Esophagus squamous epithelium (tissue), 5 donors: ENCODE data around the gene PPARG. TPM values are rescaled to one million over a fixed set of nuclear protein-coding genes. Genes with fewer than 3 reads are reported as not detected.

Experiments
- DNase-seq: peaks from one replicate; lab custom pipeline; 2025; lab: John Stamatoyannopoulos, UW
- H3K27ac ChIP-seq, 4 donors: fragments of 200-600 bp; sonication (generic); one replicate each; pipeline ENCODE4 v1.5.1; 2016 to 2019; ENCODE audit warnings: mild to moderate bottlenecking in 1 of 4
- H3K27me3 ChIP-seq, 4 donors: fragments of 200-600 bp; sonication (generic); 1 replicate in 3 of 4; 2 replicates in 1 of 4; pipeline versions ENCODE4 v1.5.1 to v1.6.0; 2017 to 2021; ENCODE audit warnings: antibody characterized with exemption in 1 of 4
- H3K36me3 ChIP-seq, 3 donors: fragments of 200-600 bp; sonication (generic); one replicate each; pipeline ENCODE4 v1.5.1; 2016 to 2019
- H3K4me1 ChIP-seq, 3 donors: fragments of 200-600 bp; sonication (generic); one replicate each; pipeline ENCODE4 v1.5.1; 2017 to 2019
- H3K4me3 ChIP-seq, 4 donors: fragments of 200-600 bp; sonication (generic); 1 replicate in 3 of 4; 2 replicates in 1 of 4; pipeline ENCODE4 v1.5.1; 2016 to 2019; ENCODE audit warnings: mild to moderate bottlenecking in 2 of 4, moderate library complexity in 1 of 4
- H3K9me3 ChIP-seq, 3 donors: fragments of 200-600 bp; sonication (generic); one replicate each; pipeline ENCODE4 v1.5.1; 2016 to 2019
- POLR2A ChIP-seq, 4 donors: fragments of 450-650 bp; IDR thresholded peaks; one replicate each; pipeline ENCODE4 v1.6.1; 2017; ENCODE audit warnings: antibody characterized with exemption in 4 of 4, mild to moderate bottlenecking in 4 of 4, moderate library complexity in 3 of 4
- WGBS, 2 donors: methylation state at CpG; one replicate each; pipeline ENCODE4 v1.1.5; 2018; 5-methylcytosine and 5-hydroxymethylcytosine counted together
- intact Hi-C: fragments of 100-400 bp; cut with DNase I; formaldehyde crosslinking; loops from one replicate; pipeline ENCODE4 v1.15.0; 2022
- total RNA-seq, 4 donors: library from RNA; depleted of rRNA; stranded (reverse); fragments of >200 nt; gene quantifications; one replicate each; pipeline ENCODE4 v1.1.0, GENCODE V29; 2016
- TF ChIP-seq, protein P1 (sequence below), 6 experiments: fragments of 450-650 bp in 4 of 6; fragments of 200-600 bp in 2 of 6; sonication (generic) in 2 of 6; IDR thresholded peaks; one replicate each; pipeline ENCODE4 v1.5.1; 2016 to 2019; ENCODE audit warnings: antibody characterized with exemption in 6 of 6, mild to moderate bottlenecking in 4 of 6, moderate library complexity in 4 of 6
- donor health status: DM: yes; HTN: yes; CAD: no.

Gene PPARG
- total RNA-seq, 4 donors from 2014 or later: 6.3 to 13.8 (median 11.4) TPM

DNA sequence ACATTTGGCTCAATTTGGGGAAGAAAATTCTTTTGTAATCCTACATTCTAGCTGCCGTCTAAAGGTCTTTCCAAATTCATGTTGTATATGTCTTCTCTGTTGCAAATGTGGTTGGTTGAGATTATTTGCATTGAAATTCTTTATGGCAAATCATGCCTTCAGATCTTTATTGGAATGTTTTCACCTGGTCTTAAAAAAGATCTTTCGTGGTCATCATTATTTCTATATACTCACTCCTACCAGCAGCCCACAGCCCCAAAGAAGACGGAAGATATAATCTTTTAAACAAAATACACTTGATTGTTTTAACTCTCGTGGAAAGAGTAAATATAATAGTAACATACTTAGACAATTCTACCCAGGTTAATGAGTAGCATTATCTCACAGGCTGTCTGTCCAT is 41.5 kb upstream of the PPARG start:
- intact Hi-C loops: no loop called here
- no peaks in the 10 kb centered on the region for H3K27me3 ChIP-seq
- no peak for DNase-seq
- no peaks in the 10 kb centered on the region for H3K4me1 ChIP-seq
- no peaks in the 10 kb centered on the region for H3K36me3 ChIP-seq
- TF ChIP-seq, protein P1, sequence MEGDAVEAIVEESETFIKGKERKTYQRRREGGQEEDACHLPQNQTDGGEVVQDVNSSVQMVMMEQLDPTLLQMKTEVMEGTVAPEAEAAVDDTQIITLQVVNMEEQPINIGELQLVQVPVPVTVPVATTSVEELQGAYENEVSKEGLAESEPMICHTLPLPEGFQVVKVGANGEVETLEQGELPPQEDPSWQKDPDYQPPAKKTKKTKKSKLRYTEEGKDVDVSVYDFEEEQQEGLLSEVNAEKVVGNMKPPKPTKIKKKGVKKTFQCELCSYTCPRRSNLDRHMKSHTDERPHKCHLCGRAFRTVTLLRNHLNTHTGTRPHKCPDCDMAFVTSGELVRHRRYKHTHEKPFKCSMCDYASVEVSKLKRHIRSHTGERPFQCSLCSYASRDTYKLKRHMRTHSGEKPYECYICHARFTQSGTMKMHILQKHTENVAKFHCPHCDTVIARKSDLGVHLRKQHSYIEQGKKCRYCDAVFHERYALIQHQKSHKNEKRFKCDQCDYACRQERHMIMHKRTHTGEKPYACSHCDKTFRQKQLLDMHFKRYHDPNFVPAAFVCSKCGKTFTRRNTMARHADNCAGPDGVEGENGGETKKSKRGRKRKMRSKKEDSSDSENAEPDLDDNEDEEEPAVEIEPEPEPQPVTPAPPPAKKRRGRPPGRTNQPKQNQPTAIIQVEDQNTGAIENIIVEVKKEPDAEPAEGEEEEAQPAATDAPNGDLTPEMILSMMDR (IDR thresholded peaks at IDR 0.05): no peak
- TF ChIP-seq POLR2A (IDR thresholded peaks at IDR 0.05): no peak
- H3K9me3 ChIP-seq: peaks cover 0 to 10% (median 6%) of the 10 kb centered on the region in 3 donors
- no peak overlapping the region for H3K4me3 ChIP-seq
- 80 to 86% methylated on average over 4 of the region's 4 CpGs for WGBS, 2 donors
- H3K27ac ChIP-seq: no peak overlapping the region

DNA sequence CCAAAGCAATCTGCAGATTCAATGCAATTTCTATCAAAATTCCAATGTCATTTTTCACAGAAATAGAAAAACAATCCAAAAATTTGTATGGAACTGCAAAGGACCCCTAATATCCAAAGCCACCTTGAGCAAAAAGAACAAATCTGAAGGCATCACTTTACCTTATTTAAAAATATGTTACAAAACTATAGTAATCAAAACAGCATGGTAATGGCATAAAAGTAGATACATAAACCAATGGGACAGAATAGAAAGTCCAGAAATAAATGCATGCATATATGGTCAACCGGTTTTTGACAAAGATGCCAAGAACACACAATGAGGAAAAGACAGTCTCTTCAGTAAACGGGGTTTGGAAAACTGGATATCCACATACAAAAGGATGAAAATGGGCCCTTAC is 39.4 kb upstream of the PPARG start:
- Histone ChIP-seq H3K27me3 (no peaks in the 10 kb centered on the region), H3K36me3 (no peaks in the 10 kb centered on the region), H3K9me3 (peaks cover 0 to 10% (median 6%) of the 10 kb centered on the region in 3 donors), H3K4me3 (no peak overlapping the region), H3K4me1 (peaks cover 0 to 9% (median 3%) of the 10 kb centered on the region in 3 donors), H3K27ac (no peak overlapping the region)
- DNase-seq: no peak
- intact Hi-C loops: no loop called here
- no peak for TF ChIP-seq POLR2A (IDR thresholded peaks at IDR 0.05)
- WGBS, 2 donors: 86 to 98% methylated on average over 2 of the region's 2 CpGs

DNA sequence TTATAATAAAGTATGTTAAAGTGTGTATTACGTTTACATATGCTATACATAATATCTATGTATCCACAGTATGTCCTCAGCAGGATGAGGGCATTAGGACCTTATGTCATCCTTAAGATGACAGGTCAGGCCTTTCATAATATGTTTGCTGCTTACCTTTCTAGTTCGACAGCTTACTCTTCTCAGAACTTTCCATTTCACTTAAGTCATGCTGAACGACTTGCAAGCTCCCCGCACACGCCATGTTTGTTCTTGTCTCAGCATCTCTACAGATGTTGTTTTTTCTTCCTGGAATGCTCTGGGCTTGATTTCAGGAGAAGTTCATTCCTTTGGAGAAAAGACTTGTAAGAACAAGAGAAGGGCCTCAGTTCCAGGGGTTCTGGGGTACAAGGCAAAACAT is 36.0 kb upstream of the PPARG start:
- intact Hi-C loops: no loop called here
- H3K9me3 ChIP-seq: peaks cover 0 to 10% (median 6%) of the 10 kb centered on the region in 3 donors
- DNase-seq: no peak
- no peak overlapping the region for H3K27ac ChIP-seq
- 40 to 65% methylated on average over 5 of the region's 5 CpGs for WGBS, 2 donors
- no peak for TF ChIP-seq POLR2A (IDR thresholded peaks at IDR 0.05)
- TF ChIP-seq, protein P1 (IDR thresholded peaks at IDR 0.05): no peak
- peaks cover 0 to 9% (median 3%) of the 10 kb centered on the region in 3 donors for H3K4me1 ChIP-seq
- no peak overlapping the region for H3K4me3 ChIP-seq
- H3K36me3 ChIP-seq: no peaks in the 10 kb centered on the region
- H3K27me3 ChIP-seq: no peaks in the 10 kb centered on the region

DNA sequence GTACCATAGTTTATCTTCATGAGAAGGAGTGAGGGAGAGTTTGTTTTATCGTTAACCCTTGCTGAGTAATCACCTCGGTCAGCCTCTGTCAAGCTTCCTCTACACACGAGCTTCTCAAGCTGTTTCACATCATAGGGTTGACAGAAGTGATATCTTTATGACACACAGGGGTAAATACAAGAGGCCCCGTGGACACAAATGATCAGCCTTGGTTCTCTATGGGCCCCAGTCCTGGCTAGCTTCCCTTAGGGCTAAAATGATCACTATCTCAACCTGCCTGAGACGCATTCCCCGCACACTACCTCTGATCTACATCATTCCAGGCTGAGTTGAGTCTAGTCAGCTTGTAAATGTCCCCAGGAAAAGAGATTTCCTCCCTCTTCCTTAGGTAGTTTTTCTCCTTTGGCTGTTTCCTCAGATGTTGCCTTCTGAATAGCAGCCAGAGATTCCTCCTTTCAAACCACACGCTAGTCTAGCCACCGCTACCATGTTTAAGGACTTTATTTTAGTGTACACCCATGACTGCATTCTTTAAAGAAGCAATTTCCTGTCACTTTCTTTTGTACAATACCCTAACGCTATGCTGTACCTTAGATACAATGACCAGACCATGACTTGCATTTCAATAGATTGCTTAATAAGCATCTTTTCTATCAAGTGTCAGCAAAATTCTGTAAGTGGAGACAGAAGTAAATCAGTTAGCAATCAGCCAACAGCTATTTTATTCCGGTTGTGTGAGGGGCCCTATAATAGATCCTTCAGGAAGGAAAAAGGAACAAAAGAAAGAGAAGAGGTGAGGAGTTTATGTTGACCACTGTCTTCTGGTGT is 35.1 kb upstream of the PPARG start:
- 62 to 68% methylated on average over 10 of the region's 10 CpGs for WGBS, 2 donors
- no peaks in the 10 kb centered on the region for H3K27me3 ChIP-seq
- no peak overlapping the region for H3K27ac ChIP-seq
- TF ChIP-seq, protein P1 (IDR thresholded peaks at IDR 0.05): no peak
- no peak for TF ChIP-seq POLR2A (IDR thresholded peaks at IDR 0.05)
- H3K36me3 ChIP-seq: no peaks in the 10 kb centered on the region
- intact Hi-C loops: no loop called here
- no peak overlapping the region for H3K4me3 ChIP-seq
- peaks cover 0 to 9% (median 3%) of the 10 kb centered on the region in 3 donors for H3K4me1 ChIP-seq
- no peak for DNase-seq
- H3K9me3 ChIP-seq: peaks cover 0 to 10% (median 6%) of the 10 kb centered on the region in 3 donors

DNA sequence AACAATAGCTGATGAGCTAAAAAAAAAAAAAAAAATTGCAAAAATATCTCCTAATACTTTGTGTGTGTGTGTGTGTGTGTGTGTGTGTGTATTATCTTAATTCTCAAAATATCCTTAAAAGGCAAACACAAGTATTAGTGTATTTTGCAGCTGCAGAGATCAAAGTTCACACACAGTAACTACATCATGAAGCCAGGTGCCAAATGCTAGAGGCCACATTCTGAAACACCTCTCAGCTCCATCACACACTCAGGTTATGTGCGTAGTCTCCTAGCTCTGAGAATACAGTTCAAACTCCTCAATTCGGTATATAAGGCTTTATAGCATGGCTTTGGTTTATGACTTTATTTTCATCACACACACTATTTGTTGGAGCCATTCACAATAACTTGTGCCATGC is 33.5 kb upstream of the PPARG start:
- whole genome bisulfite sequencing, 2 donors: 82 to 89% methylated on average over 2 of the region's 2 CpGs

More for the DNA sequence above, 33.5 kb upstream of the PPARG start:
- Histone ChIP-seq H3K9me3 (no peaks in the 10 kb centered on the region), H3K27me3 (no peaks in the 10 kb centered on the region), H3K4me3 (no peak overlapping the region), H3K36me3 (no peaks in the 10 kb centered on the region), H3K4me1 (peaks cover 0 to 9% (median 3%) of the 10 kb centered on the region in 3 donors), H3K27ac (no peak overlapping the region)
- intact Hi-C loops: no loop called here
- no peak for DNase-seq
- TF ChIP-seq, protein P1 (IDR thresholded peaks at IDR 0.05): no peak
- TF ChIP-seq POLR2A (IDR thresholded peaks at IDR 0.05): no peak
